GM12878 (cell line): ENCODE measurements around the gene NECTIN1.

Source experiments
- ATF7 ChIP-seq: fragments of 450-650 bp; IDR thresholded peaks from 2 replicates; pipeline ENCODE4 v1.6.1; 2016; ENCODE audit warnings: low read depth, mild to moderate bottlenecking
- CEBPB ChIP-seq, 2 experiments: fragments of 150-350 bp in 1 of 2; IDR thresholded peaks; 2 replicates each; pipeline ENCODE4 v1.6.1; 2012 to 2014; ENCODE audit warnings: low read depth in 2 of 2, low read length in 2 of 2, borderline replicate concordance in 1 of 2, inconsistent platforms in 1 of 2

- TF ChIP-seq CEBPB (IDR thresholded peaks at IDR 0.05; ENCODE audit: borderline replicate concordance in 1 of 2, low read depth in 2 of 2, low read length in 2 of 2) (no peak), ATF7 (no peak)
Observed at GRCh38 chr11:119777940-119778339, 48.9 kb upstream of the NECTIN1 start.
